ENCODE measurements around the gene CIART.

The CIART gene

DNA sequence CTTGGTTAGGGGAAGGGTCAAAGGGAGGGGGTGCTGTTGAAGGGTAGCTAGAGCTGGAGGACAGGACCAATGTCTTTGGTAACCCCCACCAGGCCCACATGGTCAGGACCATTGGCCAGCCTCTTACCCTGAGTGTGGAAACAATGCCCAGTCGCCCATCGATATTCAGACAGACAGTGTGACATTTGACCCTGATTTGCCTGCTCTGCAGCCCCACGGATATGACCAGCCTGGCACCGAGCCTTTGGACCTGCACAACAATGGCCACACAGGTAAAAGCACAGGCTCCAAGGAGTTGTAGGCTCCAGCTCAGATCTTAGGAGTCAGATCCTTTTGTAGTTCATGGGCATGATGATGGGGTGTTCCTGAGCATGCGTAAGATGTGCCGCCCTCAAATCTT lies 21.0 kb upstream of the CIART start:
- DNase-seq (ENCODE audit: insufficient read length, low spot score) (no peak), FAIRE-seq (no peak)
- no peak for TF ChIP-seq TAF1 (IDR thresholded peaks at IDR 0.05; ENCODE audit: low read depth, low read length)
- TF ChIP-seq POLR2AphosphoS5 (IDR thresholded peaks at IDR 0.05; ENCODE audit: low read depth, low read length): no peak; the same call in 1 of the 2 replicates
- TF ChIP-seq POU2F2 (IDR thresholded peaks at IDR 0.05; ENCODE audit: low read depth, low read length): no peak

DNA sequence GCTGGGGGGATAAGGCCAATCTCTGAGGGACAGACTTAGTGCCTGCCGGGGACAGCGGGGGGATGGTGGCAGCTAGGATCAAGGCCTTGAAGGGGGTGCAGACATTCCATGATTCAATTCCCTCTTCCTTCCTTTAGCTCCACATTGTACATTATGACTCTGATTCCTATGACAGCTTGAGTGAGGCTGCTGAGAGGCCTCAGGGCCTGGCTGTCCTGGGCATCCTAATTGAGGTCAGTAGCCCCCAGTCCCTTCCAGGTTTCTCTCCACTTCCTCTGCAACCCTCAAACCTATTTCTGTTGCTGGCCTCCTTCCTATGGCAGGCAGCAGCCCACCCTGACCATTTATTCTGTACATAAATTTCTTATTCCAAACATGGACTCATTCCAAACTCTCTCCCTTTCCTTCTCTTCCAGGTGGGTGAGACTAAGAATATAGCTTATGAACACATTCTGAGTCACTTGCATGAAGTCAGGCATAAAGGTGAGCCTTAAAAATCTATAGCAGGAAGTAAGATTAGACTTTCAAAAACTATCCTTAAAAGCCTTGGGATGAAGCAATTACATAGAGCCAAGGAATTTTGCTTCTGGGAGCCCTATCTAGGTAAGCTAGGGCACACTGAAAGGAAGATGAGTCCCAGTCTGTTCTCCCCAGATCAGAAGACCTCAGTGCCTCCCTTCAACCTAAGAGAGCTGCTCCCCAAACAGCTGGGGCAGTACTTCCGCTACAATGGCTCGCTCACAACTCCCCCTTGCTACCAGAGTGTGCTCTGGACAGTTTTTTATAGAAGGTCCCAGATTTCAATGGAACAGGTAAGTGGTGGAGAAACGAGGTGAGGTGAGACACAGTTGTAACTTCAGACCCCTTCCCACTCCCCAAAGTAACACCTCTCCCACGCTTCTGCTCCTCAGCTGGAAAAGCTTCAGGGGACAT lies 19.7 kb upstream of the CIART start:
- no peak for TF ChIP-seq POLR2AphosphoS5 (IDR thresholded peaks at IDR 0.05; ENCODE audit: low read depth, low read length)
- TF ChIP-seq SPI1 (IDR thresholded peaks at IDR 0.05; ENCODE audit: low read depth, low read length): 0 out of 2 replicates have a peak, but pooled peaks have one; percentile 2
- no peak for DNase-seq (ENCODE audit: insufficient read length, low spot score)
- FAIRE-seq: no peak

DNA sequence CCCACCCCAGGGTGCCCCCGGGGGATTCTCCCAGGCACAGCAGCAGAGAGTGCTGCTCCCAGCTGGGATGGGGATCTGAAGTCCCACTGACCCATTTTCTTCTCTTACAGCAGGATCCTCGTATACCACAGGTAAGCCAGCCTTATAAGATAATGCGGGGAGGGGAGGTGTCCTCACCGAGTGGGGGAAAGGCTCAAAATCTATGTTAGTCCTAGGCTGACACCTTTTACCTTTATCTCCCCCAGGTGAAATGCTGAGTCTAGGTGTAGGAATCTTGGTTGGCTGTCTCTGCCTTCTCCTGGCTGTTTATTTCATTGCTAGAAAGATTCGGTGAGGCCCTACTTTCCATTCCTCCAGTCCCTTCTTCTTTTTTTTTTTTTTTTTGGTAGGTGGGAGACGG lies 18.8 kb upstream of the CIART start:
- no peak for TF ChIP-seq POU2F2 (IDR thresholded peaks at IDR 0.05; ENCODE audit: low read depth, low read length)
- TF ChIP-seq POLR2A (IDR thresholded peaks at IDR 0.05; ENCODE audit: low read depth, low read length): no peak
- no peak for TF ChIP-seq SPI1 (IDR thresholded peaks at IDR 0.05; ENCODE audit: low read depth, low read length)
- TF ChIP-seq TAF1 (IDR thresholded peaks at IDR 0.05; ENCODE audit: low read depth, low read length): no peak
- no peak for TF ChIP-seq POLR2AphosphoS5 (IDR thresholded peaks at IDR 0.05; ENCODE audit: low read depth, low read length)
- no peak for TF ChIP-seq PAX5 (IDR thresholded peaks at IDR 0.05; ENCODE audit: insufficient read depth, low read length, severe bottlenecking)
- DNase-seq (ENCODE audit: insufficient read length, low spot score) (no peak), FAIRE-seq (no peak)

DNA sequence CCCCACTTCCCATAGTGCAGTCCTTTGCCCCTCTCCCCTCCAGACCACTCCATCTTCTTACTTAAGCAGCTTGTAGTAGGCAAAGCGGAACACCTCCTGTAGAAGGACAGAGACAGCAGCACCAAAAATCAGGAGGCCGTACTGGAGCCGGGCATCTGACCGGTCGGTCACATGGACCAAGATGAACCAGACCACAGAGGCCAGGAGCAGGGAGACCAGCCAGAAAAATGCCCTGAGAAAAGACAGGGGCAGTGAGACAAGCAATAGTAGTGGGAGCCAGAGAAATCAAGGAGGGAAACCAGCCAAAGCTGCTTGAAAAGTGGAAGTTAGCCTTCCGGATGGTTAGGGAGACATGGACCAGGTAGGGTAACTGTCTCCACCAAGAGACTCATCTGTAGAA lies 14.5 kb upstream of the CIART start:
- FAIRE-seq (no peak), DNase-seq (ENCODE audit: insufficient read length, low spot score) (no peak)
- TF ChIP-seq PAX5 (IDR thresholded peaks at IDR 0.05; ENCODE audit: insufficient read depth, low read length, severe bottlenecking): no peak
- TF ChIP-seq POLR2A (IDR thresholded peaks at IDR 0.05; ENCODE audit: low read depth, low read length): no peak
- no peak for TF ChIP-seq TAF1 (IDR thresholded peaks at IDR 0.05; ENCODE audit: low read depth, low read length)
- no peak for TF ChIP-seq SPI1 (IDR thresholded peaks at IDR 0.05; ENCODE audit: low read depth, low read length)
- no peak for TF ChIP-seq POU2F2 (IDR thresholded peaks at IDR 0.05; ENCODE audit: low read depth, low read length)
- no peak for TF ChIP-seq POLR2AphosphoS5 (IDR thresholded peaks at IDR 0.05; ENCODE audit: low read depth, low read length)

DNA sequence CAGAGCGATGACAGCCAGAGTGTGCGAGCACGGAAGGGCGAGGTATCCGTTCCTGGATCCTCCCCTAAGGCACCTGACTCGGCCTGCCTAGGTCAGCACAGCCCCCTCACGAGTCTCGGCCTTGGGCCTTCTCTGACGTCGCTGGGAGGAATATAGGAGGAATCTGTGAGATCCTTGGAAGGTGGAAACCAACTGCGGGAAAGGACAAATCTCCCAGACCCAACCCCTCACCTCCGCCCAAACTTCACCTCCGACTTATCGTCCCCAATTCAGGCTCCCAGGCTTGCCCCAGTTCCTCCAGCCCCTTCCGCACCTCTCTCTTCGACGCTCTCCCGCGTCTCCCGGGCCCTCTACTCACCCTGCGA lies 14.0 kb upstream of the CIART start:
- FAIRE-seq (peak; percentile 16), DNase-seq (ENCODE audit: insufficient read length, low spot score) (peak; percentile 39)
- TF ChIP-seq TAF1 (IDR thresholded peaks at IDR 0.05; ENCODE audit: low read depth, low read length): no peak
- TF ChIP-seq SPI1 (IDR thresholded peaks at IDR 0.05; ENCODE audit: low read depth, low read length): no peak

DNA sequence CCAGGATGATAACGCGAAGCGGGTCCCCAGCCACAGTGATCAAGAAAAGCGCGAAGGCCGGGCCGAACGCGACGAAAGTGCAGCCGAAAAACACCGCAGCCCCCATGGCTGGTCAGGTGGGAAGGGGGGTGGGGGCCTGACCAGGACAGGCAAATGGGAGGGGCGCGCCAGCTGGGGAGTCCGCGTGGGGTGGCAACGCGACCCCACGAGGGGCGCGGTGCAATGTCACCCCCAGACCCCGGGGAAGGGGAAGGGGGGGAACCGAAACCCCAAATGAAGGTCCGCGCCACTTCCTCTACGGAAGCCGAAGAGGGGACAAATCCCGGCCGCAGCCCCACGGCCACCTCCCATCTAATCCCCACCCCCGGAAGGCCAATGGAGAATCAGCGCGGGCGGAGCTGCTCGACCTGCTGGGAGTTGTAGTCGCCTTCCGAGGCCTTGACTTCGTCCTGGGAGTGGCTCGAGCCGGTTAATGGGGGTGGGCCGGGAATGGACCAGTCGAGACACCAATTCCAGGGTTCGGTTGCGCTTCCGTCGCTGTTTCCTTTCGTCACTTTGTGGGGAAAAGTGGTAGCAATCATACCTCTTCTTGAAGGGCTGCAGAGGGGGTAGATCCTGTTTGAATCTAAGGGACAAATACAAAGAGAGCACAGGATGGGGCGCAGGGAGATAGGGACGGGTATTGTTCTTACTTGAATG lies 13.5 kb upstream of the CIART start, which contains the start of gene APH1A:
Gene APH1A (minus strand): TSS at position 312 of the 699 bp plus-strand sequence. CDS start 206 bp downstream, at position 106.
- TF ChIP-seq POLR2AphosphoS5 (IDR thresholded peaks at IDR 0.05; ENCODE audit: low read depth, low read length) (peak; percentile 50; the same call in 1 of the 2 replicates), SPI1 (IDR thresholded peaks at IDR 0.05; ENCODE audit: low read depth, low read length) (peak; percentile 80), POU2F2 (IDR thresholded peaks at IDR 0.05; ENCODE audit: low read depth, low read length) (no peak), PAX5 (IDR thresholded peaks at IDR 0.05; ENCODE audit: insufficient read depth, low read length, severe bottlenecking) (no peak)
- DNase-seq (ENCODE audit: insufficient read length, low spot score) (peak; percentile 93), FAIRE-seq (peak; percentile 82)

DNA sequence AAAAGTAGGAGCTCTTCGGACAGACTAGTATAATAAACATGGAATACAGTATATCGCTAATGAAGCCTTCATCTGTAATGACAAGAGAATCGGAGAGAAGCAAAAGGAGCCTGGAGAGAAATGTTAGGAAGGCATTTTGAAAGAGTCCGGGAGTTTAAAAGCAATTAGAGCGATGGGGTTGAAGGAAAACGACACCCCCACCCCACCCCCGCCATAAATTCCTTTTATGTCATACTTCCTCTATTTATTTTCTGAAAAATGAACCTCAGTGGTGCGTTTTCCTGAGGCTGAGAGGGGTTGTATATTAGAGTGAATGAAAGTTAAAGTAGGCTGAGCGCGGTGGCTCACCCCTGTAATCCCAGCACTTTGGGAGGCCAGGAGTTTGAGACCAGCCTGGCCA lies 12.9 kb upstream of the CIART start:
- DNase-seq (ENCODE audit: insufficient read length, low spot score): no peak
- TF ChIP-seq TAF1 (IDR thresholded peaks at IDR 0.05; ENCODE audit: low read depth, low read length) (no peak), POLR2A (IDR thresholded peaks at IDR 0.05; ENCODE audit: low read depth, low read length) (no peak), SPI1 (IDR thresholded peaks at IDR 0.05; ENCODE audit: low read depth, low read length) (no peak), POU2F2 (IDR thresholded peaks at IDR 0.05; ENCODE audit: low read depth, low read length) (no peak), POLR2AphosphoS5 (IDR thresholded peaks at IDR 0.05; ENCODE audit: low read depth, low read length) (no peak), PAX5 (IDR thresholded peaks at IDR 0.05; ENCODE audit: insufficient read depth, low read length, severe bottlenecking) (no peak)
- no peak for FAIRE-seq

DNA sequence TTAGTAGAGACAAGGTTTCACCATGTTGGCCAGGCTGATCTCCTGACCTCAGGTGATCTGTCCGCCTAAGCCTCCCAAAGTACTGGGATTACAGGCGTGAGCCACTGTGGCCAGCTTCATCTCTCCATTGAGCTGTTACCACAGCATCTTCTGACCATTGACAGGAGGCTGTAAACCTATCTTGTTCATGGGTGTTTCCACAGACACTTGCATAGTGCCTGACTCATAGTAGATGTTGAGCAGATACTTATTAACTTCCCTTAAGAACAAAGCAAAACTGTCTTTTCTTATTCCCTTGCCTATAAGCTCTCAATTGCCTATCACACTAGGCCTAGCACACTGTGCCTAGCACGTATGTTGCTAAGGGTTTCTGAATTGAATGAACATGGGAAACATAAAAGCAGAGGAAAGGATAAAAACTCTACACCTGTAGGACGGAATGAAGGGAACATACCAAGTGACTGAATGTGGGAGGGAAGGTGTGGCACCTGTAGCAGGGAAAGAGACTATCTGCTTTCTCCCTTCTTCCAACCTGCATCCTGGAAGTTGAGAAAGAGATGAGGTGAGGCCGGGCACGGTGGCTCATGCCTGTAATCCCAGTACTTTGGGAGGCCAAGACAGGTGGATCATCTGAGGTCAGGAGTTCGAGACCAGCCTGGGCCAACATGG lies 10.9 kb upstream of the CIART start:
- no peak for DNase-seq (ENCODE audit: insufficient read length, low spot score)
- no peak for TF ChIP-seq POU2F2 (IDR thresholded peaks at IDR 0.05; ENCODE audit: low read depth, low read length)
- TF ChIP-seq TAF1 (IDR thresholded peaks at IDR 0.05; ENCODE audit: low read depth, low read length): no peak
- no peak for TF ChIP-seq SPI1 (IDR thresholded peaks at IDR 0.05; ENCODE audit: low read depth, low read length)
- no peak for TF ChIP-seq POLR2AphosphoS5 (IDR thresholded peaks at IDR 0.05; ENCODE audit: low read depth, low read length)
- no peak for TF ChIP-seq POLR2A (IDR thresholded peaks at IDR 0.05; ENCODE audit: low read depth, low read length)
- TF ChIP-seq PAX5 (IDR thresholded peaks at IDR 0.05; ENCODE audit: insufficient read depth, low read length, severe bottlenecking): no peak
- FAIRE-seq: no peak

DNA sequence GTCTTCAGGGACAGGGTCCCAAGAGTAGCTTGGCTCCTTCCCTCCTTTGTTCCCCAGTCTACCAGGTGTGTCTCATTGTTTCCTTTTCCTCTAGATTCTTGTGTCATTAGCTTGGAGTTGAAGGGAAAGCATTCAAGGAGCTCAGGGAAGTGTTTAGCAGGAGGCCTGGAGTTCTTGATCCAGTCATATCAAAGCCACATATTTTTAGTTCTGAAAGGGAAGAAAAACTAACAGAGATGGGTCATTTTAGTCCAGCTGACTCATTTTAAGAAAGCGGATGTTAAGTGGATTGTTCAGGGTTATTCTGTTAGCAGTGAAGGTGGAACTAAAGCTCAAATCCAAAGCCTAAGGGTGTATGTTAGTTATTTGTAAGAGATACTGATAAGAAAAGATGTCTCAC lies 9.0 kb upstream of the CIART start:
- FAIRE-seq (no peak), DNase-seq (ENCODE audit: insufficient read length, low spot score) (no peak)
- no peak for TF ChIP-seq POLR2A (IDR thresholded peaks at IDR 0.05; ENCODE audit: low read depth, low read length)
- no peak for TF ChIP-seq PAX5 (IDR thresholded peaks at IDR 0.05; ENCODE audit: insufficient read depth, low read length, severe bottlenecking)
- TF ChIP-seq POU2F2 (IDR thresholded peaks at IDR 0.05; ENCODE audit: low read depth, low read length): no peak
